Measurements from ENCODE around the gene MYRF. TPM values are rescaled to one million over a fixed set of nuclear protein-coding genes. Genes with fewer than 3 reads are reported as not detected.

The MYRF gene
- 0.20 and 0.22 TPM in 2 replicates for total RNA-seq

GRCh38 chr11:61752117-61752924 is at the start of gene MYRF:
MYRF (plus strand) TSS chr11:61752636; CDS start chr11:61752745, 109 bp downstream.
- peak; percentile 36 to 58 for DNase-seq (ENCODE audit: low read depth in 2 of 2)

DNA sequence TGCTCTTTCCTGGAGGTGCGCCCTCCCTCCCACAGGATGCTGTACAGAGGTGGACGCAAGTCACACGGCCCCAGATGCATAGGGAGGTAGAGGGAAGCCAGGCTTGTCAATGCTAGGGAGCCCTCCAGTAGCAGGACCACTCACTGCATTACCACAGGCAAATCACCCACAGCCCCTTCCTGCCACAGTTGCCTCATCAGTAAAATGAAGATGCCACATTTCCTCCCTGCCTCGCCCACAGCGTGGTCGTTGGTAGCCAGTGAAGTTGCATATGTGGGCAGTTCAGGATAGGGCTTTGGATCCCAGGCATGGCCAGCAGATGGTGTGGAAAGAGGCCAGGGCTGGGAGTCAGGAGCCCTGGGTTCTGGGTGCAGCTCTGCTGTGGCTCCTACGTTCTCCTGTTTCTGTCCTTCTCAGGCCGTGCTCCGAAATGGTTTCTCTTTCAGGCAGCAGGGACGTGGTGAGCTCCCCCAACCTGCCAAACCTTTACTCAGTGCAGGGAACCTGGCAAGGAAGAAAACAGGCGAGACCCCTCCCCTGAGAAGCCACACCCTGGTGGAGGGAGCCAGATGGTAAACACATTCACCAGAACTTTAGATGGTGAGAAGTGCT is 49.6 kb upstream of the MYRF start:
- no peak for DNase-seq (ENCODE audit: low read depth in 2 of 2)

DNA sequence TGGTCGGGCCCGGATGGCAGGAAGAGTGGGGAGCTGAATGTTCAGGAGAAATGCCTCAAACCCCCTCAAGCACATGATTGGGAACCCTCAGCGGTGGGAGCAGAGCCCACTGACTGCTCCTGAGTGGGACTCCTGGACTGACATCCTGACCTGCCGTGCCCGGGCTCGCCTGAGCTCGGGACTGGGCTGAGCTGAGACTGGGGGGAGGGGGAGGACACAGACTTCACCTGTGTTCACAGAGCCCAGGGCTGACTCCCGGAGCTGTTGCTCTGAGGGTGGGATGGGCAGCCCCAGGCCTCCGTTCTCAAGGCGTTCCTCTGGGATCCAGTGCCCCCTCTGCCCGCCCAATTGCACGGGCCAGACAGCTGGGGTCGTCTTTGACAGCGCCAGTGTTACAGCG is 47.6 kb upstream of the MYRF start:
- no peak for DNase-seq (ENCODE audit: low read depth in 2 of 2)

DNA sequence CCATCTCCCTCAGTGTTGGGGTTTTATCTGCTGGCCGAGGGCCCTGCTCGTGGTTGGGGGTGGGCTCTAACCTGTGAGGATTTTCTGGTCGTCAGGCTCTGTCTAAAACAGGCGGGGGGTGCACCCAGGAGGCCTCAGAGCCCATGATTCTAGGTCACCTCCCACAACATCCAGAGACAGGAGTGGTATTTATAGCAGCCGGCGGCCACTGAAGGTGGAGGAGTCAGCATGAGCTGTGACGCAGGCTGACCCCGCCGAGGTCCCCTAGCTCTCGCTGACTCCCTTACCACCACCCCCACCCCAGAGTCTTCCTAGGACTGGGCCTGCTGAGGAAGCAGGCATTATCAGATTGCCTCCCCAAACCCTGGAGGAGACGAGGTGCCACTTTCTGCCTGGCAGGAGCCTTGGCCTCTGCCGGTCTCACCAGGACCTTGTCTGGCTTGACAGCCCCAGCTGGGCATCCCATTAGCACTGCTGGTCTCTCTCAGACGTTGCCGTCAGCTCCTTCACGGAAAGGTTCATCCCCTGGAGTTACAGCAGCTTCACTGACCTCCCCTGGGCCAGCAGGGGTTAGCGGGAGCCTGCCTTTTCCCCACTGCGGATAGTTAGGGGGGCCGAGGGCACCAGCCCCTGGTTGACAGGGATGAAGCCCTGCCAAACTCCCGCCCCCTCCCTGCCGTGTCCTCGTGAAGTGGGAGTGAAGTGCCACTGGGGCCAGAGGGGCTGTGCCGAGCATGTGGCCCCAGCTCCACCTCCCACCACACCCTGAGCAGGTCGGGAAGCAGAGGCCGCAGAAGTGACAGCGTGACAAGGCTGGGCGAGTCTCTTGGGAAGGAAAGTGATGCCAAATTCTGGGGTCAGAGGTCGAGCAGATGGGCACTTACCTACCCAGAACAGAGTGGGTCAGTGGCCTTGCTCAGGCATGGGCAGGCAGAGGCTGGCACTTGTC is 45.7 kb upstream of the MYRF start:
- no peak for DNase-seq (ENCODE audit: low read depth in 2 of 2)

GRCh38 chr11:61707574-61707973 is 44.9 kb upstream of the MYRF start:
- no peak for DNase-seq (ENCODE audit: low read depth in 2 of 2)

DNA sequence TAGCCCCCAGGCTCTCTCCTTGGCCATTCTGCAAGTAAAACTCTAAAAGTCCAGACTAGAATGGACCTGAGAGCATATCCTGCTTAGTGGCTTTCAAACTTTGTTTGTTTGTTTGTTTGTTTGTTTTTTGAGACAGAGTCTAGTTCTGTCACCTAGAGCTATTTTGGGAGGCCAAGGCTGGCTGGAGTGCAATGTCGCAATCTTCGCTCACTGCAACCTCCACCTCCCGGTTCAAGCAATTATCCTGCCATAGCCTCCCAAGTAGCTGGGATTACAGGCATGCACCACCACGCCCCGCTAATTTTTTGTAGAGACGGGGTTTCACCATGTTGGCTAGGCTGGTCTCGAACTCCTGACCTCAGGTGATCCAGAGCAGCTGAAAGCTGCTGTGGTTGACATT is 43.3 kb upstream of the MYRF start:
- no peak for DNase-seq (ENCODE audit: low read depth in 2 of 2)

DNA sequence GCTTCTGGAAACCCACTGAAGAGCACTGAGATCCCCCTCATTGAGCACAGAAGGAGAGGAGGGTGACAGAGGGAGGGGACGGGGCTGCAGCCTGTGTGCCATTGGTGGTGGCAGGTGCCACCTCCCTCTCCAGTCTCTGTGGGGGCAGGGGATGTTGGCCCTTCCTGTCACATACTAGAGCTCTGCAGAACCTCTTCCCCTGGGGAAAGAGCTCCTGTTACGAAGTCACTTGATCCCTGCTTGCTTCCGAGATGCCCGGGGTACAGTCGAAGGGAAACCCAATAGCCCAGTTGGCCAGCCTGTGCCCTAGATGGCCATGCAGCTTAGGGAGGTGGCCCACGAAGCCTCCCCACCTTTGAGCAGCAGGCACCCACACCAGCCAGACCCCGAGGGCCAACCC is 42.9 kb upstream of the MYRF start:
- DNase-seq (ENCODE audit: low read depth in 2 of 2): no peak

- no peak for DNase-seq (ENCODE audit: low read depth in 2 of 2)
Measured at GRCh38 chr11:61710019-61710418, 42.4 kb upstream of the MYRF start.

GRCh38 chr11:61711037-61711436 is 41.4 kb upstream of the MYRF start:
- no peak for DNase-seq (ENCODE audit: low read depth in 2 of 2)

GRCh38 chr11:61711498-61711897 is 40.9 kb upstream of the MYRF start:
- DNase-seq (ENCODE audit: low read depth in 2 of 2): no peak

DNA sequence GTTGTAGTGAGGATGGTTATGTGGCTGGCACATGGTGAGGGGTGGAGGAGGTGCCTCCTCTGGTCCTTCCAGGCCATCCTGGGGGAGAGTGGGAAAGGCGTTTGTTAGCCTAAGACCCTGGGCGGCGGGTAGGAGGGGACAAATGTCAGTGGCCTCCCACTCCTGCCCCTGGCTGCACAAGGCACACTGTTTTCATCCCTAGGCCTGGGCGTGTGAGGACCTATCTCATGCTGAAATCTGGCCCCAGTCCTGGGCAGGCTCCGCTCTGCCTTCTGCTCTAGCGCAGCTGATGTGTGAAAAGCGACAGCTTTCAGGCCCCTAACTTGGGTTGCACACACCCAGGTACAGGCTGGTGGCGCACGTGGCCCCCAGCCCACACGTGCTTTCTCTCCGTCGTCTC is 40.1 kb upstream of the MYRF start:
- no peak for DNase-seq (ENCODE audit: low read depth in 2 of 2)

GRCh38 chr11:61712846-61713245 is 39.6 kb upstream of the MYRF start:
- DNase-seq (ENCODE audit: low read depth in 2 of 2): no peak

- no peak for DNase-seq (ENCODE audit: low read depth in 2 of 2)
Measured at GRCh38 chr11:61713464-61713863, 39.0 kb upstream of the MYRF start.

- DNase-seq (ENCODE audit: low read depth in 2 of 2): no peak
Measured at GRCh38 chr11:61713906-61714305, 38.5 kb upstream of the MYRF start.

DNA sequence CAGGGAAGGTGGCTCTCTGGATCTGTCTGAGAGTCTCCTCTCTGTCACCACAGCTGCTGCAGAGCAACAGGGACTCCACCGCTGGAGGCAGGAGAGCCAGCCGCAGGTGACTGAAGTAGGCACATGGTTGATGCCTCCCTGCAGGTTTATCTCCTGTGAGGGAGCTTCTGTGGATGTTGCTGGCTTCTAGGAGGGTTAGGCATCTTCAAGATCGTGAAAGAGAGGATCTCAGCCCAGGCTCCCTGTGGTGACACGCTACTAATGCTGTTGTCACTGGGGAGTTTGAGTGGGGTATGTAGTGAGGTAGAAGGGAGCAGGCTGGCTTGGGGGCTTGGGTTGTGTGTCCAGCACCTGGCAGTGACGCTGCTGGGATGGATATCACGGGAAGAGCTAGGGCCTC is 38.1 kb upstream of the MYRF start:
- no peak for DNase-seq (ENCODE audit: low read depth in 2 of 2)

DNA sequence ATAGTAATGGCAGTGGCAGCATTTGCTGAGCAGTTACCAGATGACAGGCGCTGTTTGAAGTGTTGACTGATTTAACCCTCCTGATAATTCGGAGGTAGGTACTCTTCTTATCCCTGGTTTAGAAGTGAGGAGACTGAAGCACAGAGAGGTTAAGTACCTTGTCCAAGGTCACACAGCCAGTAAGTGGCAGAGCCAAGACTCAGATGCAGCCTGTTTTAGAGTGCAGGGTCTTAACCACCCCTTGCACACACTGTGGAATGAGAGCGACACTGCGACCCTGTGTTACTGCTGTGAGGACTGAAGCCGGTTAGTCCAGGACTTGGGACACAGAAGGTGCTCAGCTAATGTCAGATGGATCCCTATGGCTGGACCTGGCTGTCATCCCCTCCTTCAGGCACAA is 37.5 kb upstream of the MYRF start:
- no peak for DNase-seq (ENCODE audit: low read depth in 2 of 2)

DNA sequence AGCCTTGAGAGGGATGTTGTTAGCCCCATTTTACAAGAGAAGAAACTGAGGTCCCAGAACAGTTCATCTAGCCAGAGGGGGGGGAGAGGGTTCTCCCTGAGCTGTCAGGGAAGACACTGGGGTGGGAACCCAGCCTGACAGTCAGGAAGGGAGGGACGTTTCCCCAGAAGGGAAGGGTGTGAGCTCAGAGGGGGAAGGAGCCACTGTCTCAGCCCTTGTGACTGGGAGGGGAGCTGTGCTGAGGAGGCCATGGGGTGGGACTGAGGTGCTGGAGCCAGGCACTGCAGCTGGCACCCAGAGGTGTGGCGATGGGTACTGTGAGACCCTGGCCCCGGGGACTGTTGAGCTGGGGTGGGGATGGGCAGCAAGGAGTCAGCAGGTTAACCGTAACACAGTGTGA is 36.6 kb upstream of the MYRF start:
- no peak for DNase-seq (ENCODE audit: low read depth in 2 of 2)

DNA sequence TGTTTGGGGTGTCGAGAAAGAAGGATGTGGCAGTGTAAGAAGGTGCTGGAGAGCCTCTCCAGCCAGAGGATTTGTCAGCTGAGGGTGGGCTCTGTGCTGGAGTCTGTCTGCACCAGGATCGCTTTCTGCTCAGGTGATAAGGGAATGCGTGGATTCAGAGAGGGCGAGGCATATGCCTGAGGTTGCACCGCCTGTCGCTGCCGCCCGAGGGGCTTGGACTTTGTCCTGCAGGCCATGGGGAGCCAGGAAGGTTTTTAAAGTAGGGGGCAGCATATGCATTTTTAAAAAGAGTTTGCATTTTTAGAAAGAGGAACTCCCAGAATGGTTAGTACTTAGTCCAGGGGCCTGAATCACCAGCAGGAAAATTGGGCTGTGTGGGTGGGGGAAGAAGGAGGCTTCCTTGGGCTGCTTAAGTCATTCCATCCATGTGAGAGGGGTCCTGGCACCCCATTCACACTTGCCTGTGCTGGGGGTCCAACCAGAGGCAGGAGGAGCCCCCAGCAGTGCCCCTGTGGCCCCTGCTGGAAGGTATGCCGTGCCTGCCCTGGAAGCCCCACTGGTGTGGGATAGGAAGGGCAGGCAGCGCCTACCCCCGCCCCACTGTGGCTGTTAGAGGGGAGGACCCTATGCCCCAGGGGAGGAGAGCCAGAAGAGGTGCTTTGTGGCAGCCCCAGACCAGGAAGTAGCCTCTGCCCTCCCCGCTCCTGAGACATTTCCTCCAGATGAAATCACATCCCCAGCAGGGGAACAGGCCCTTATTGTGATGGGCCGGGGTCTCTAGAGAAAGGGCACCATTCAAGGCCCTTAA is 35.8 kb upstream of the MYRF start:
- peak in 1 of 2 donors; percentile 20 for DNase-seq (ENCODE audit: low read depth in 2 of 2)

DNA sequence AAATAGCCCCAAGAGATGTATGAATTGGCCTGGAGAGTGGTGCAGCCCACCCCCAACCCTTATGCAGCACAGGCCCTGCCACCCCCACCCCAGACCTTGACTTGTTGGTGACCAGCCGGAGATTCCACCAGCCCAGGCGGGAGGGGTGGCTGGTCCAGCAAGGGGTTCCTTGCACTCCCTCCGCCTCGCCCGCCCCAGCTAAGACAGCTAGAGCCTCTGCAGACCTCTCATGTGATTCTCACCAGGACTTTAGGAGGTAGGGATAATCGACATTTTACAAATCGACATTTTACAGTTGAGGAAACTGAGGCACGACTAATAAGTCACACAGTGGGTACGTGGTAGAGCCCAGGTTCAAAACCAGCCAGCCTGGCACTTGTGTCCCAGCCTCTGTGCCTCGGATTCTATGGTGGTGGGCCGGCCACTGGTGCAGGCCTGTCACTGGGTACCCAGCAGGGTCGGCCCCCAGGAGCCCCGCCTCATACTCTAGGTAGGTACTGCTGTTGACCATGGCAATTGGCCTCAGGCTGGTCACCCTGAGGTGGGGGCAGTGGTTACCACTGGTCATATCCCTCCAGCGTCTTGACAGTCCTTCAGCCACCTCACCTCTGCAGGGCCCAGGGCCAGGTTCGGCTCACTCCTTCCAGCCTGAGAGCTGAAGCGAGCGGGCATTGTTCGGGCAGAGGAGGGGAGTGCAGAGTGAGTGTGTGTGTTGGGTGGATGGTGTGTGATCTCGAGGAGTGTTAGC is 35.0 kb upstream of the MYRF start:
- no peak for DNase-seq (ENCODE audit: low read depth in 2 of 2)

DNA sequence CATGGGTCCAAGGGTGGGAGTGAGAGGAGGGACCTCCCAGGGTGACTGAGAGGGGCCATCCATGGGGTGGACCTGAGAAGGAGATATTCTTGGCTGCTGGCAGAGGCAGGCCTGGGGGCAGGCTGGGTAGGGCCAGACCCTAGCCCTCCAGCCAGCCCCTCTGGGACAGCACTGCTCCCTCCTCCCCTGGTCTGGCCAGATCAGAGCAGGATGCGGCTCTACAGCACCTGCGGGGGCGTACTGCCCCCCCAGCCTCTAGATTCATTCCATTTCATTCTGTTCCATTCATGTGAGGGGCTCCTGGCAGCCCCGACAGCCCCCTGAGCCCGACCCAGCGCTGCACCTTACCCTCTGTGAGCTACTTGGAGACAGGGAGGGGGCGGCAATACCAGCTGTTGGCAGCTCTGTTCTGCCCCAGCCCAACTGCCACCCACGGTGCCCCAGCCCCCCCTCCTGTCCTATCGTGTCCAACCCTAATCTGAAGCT is 34.3 kb upstream of the MYRF start:
- DNase-seq (ENCODE audit: low read depth in 2 of 2): no peak

Measured in lung microvascular endothelial cell (primary cell).